OCI-LY7 (cell line): ENCODE measurements around the gene PPM1A.

ENCODE experiments used
- CTCF ChIP-seq: fragments of 200-600 bp; sonication (generic); conservative IDR thresholded peaks from 2 replicates; pipeline ENCODE4 v1.5.1; 2014; ENCODE audit warnings: mild to moderate bottlenecking, antibody characterized with exemption, low read length, moderate library complexity, mixed read lengths
- EZH2phosphoT487 ChIP-seq: fragments of 200-600 bp; sonication (generic); IDR thresholded peaks from 2 replicates; pipeline ENCODE4 v1.6.1; 2018; ENCODE audit warnings: low read depth, borderline replicate concordance, mild to moderate bottlenecking, mixed run types, antibody characterized with exemption, low read length, moderate library complexity, mixed read lengths

GRCh38 chr14:60329274-60329673 is 80.3 kb downstream of the PPM1A start:
- TF ChIP-seq CTCF, result no peak
- no peak for TF ChIP-seq EZH2phosphoT487
